Endothelial cell of umbilical vein (primary cell): ENCODE data around the gene C8G. TPM values are rescaled to one million over a fixed set of nuclear protein-coding genes. Genes with fewer than 3 reads are reported as not detected.

ENCODE experiments used
- BruUV-seq: library from RNA; stranded (reverse); fragments of 400-500 nt; replicated peaks from 2 replicates; lab custom pipeline; 2021; lab: Mats Ljungman, UMichigan
- CTCF ChIA-PET: fragments of 300-600, 350-600 bp; sonication (Branson Sonifier 250); formaldehyde crosslinking; loops from one replicate; lab custom pipeline; 2021; ENCODE audit warnings: antibody characterized with exemption, inconsistent platforms; lab: Charles Lee
- POLR2A ChIA-PET: fragments of 300-600, 350-600 bp; sonication (Branson Sonifier 250); formaldehyde crosslinking; loops from one replicate; lab custom pipeline; 2021; ENCODE audit warnings: antibody characterized with exemption, inconsistent platforms; lab: Charles Lee
- DNase-seq: peaks from one replicate; pipeline ENCODE4 v3.0.0-alpha.2; 2011; ENCODE audit warnings: low read depth, low spot score
- FAIRE-seq: peaks from 2 replicates; lab custom pipeline; 2011; peaks lifted over from hg19 to GRCh38; lab: Jason Lieb, UNC
- H2AFZ ChIP-seq: 2 replicates; pipeline ENCODE4 v1.6.0; 2012; ENCODE audit warnings: low read depth, low read length, control low read depth, inconsistent platforms
- H3K27ac ChIP-seq: 2 replicates; pipeline ENCODE4 v1.5.1; 2011; ENCODE audit warnings: low read depth, mild to moderate bottlenecking, control low read depth, low read length, moderate library complexity; ENCODE audit not compliant: insufficient read depth
- H3K27me3 ChIP-seq, 2 experiments: 2 replicates each; pipeline versions ENCODE4 v1.6.0 to v1.6.1; 2011; ENCODE audit warnings: low read length in 2 of 2, mixed read lengths in 1 of 2; ENCODE audit not compliant: control insufficient read depth in 2 of 2, insufficient read depth in 2 of 2
- H3K36me3 ChIP-seq, 2 experiments: 2 replicates in 1 of 2; 3 replicates in 1 of 2; pipeline ENCODE4 v1.5.1; 2011; ENCODE audit warnings: low read length in 2 of 2, mild to moderate bottlenecking in 1 of 2, moderate library complexity in 1 of 2; ENCODE audit not compliant: control insufficient read depth in 2 of 2, insufficient read depth in 2 of 2; ENCODE audit errors: extremely low read depth in 1 of 2
- H3K4me1 ChIP-seq: 3 replicates; pipeline ENCODE4 v1.5.1; 2011; ENCODE audit warnings: mild to moderate bottlenecking, low read length; ENCODE audit not compliant: control insufficient read depth, insufficient read depth; ENCODE audit errors: extremely low read depth
- H3K4me2 ChIP-seq: 2 replicates; pipeline ENCODE4 v1.6.1; 2011; ENCODE audit warnings: low read length, control low read depth, mixed read lengths; ENCODE audit not compliant: insufficient read depth
- H3K4me3 ChIP-seq, 3 experiments: fragments of 200-600 bp in 1 of 3; sonication (generic), shearing (Covaris generic) in 1 of 3; replicated peaks in 1 of 3; 2 replicates each; pipeline ENCODE4 v1.5.1; 2011 to 2016; ENCODE audit warnings: control low read depth in 3 of 3, low read length in 3 of 3, mild to moderate bottlenecking in 2 of 3, inconsistent platforms in 1 of 3, low read depth in 1 of 3, moderate library complexity in 1 of 3; ENCODE audit not compliant: insufficient read depth in 1 of 3
- H3K79me2 ChIP-seq: 2 replicates; pipeline ENCODE4 v1.6.0; 2012; ENCODE audit warnings: low read length, inconsistent platforms; ENCODE audit not compliant: control insufficient read depth, insufficient read depth
- H3K9ac ChIP-seq: replicated peaks from 2 replicates; pipeline ENCODE3; 2011; ENCODE audit warnings: low read length, control low read depth; ENCODE audit not compliant: insufficient read depth; ENCODE audit errors: extremely low read depth
- H3K9me1 ChIP-seq: replicated peaks from 3 replicates; pipeline ENCODE4 v1.6.0; 2011; ENCODE audit warnings: mild to moderate bottlenecking, low read length; ENCODE audit not compliant: control insufficient read depth, insufficient read depth; ENCODE audit errors: extremely low read depth
- H3K9me3 ChIP-seq: replicated peaks from 2 replicates; pipeline ENCODE4 v1.5.1; 2012; ENCODE audit warnings: low read length, inconsistent platforms; ENCODE audit not compliant: control insufficient read depth, insufficient read depth
- H4K20me1 ChIP-seq: replicated peaks from 2 replicates; pipeline ENCODE3; 2011; ENCODE audit warnings: mild to moderate bottlenecking, low read length; ENCODE audit not compliant: control insufficient read depth, insufficient read depth; ENCODE audit errors: extremely low read depth
- EZH2 ChIP-seq: IDR thresholded peaks from 2 replicates; pipeline ENCODE4 v1.6.1; 2012; ENCODE audit warnings: borderline replicate concordance, low read depth, mild to moderate bottlenecking, moderate library complexity, low read length, inconsistent platforms; ENCODE audit not compliant: severe bottlenecking
- FOS ChIP-seq: IDR thresholded peaks from 2 replicates; pipeline ENCODE4 v1.6.1; 2011; ENCODE audit warnings: mild to moderate bottlenecking, low read length, moderate library complexity, borderline replicate concordance; ENCODE audit not compliant: insufficient read depth
- GATA2 ChIP-seq: IDR thresholded peaks from 2 replicates; pipeline ENCODE4 v1.7.0; 2011; ENCODE audit warnings: low read depth, mild to moderate bottlenecking, moderate library complexity, mixed read lengths, low read length; ENCODE audit not compliant: insufficient read length, insufficient read depth
- JUN ChIP-seq: IDR thresholded peaks from 2 replicates; pipeline ENCODE4 v1.6.1; 2011; ENCODE audit warnings: borderline replicate concordance, low read depth; ENCODE audit not compliant: insufficient read length, insufficient read depth
- MYC ChIP-seq: IDR thresholded peaks from one replicate; pipeline ENCODE4 v1.6.1; 2011; ENCODE audit warnings: mild to moderate bottlenecking, low read depth, low read length
- POLR2A ChIP-seq: IDR thresholded peaks from 2 replicates; pipeline ENCODE4 v1.6.1; 2012; ENCODE audit warnings: low read depth, mild to moderate bottlenecking, control low read depth, low read length
- POLR2AphosphoS5 ChIP-seq: IDR thresholded peaks from 2 replicates; pipeline ENCODE4 v1.6.1; 2012; ENCODE audit warnings: low read depth, mild to moderate bottlenecking, control low read depth, low read length, moderate library complexity; ENCODE audit not compliant: insufficient read depth
- dilution Hi-C: fragments of 300-500 bp; cut with MboI; formaldehyde crosslinking; loops from one replicate; pipeline ENCODE4 v1.15.0; 2019; ENCODE audit warnings: low sequenced_read_pairs; ENCODE audit not compliant: extremely low pct_ligation_motif_present
- intact Hi-C: fragments of 100-400 bp; cut with micrococcal nuclease; formaldehyde crosslinking; loops from one replicate; pipeline ENCODE4 v1.10.0; 2022
- polyA plus RNA-seq, 4 experiments: library from polyadenylated mRNA; depleted of rRNA in 3 of 4; stranded (reverse) in 3 of 4; unstranded in 1 of 4; fragments of >200 nt; gene quantifications; 2 replicates each; pipeline versions ENCODE4 v1.2.1 to v1.2.3, GENCODE V29; 2011 to 2012; ENCODE audit warnings: missing spikeins in 1 of 4
- total RNA-seq: library from RNA; stranded (reverse); gene quantifications from 2 replicates; pipeline ENCODE4 v1.2.3, GENCODE V29; 2021
- TF ChIP-seq, protein P1 (sequence below): IDR thresholded peaks from 2 replicates; pipeline ENCODE4 v1.6.1; 2011; ENCODE audit not compliant: insufficient read depth, insufficient read length
- TF ChIP-seq, protein P2 (sequence below), 2 donors: IDR thresholded peaks; 1 replicate in 1 of 2; 2 replicates in 1 of 2; pipeline ENCODE4 v1.5.1; 2011; ENCODE audit warnings: low read length in 2 of 2, mild to moderate bottlenecking in 2 of 2, moderate library complexity in 2 of 2, control low read depth in 1 of 2, inconsistent platforms in 1 of 2, low read depth in 1 of 2; ENCODE audit not compliant: insufficient read depth in 1 of 2; ENCODE audit errors: extremely low read depth in 1 of 2

C8G gene
- total and polyA plus RNA-seq, 2 donors (not counting 3 experiments of a cell fraction or from before 2014, with no cell fraction given), result 0.47 to 1.9 TPM

DNA sequence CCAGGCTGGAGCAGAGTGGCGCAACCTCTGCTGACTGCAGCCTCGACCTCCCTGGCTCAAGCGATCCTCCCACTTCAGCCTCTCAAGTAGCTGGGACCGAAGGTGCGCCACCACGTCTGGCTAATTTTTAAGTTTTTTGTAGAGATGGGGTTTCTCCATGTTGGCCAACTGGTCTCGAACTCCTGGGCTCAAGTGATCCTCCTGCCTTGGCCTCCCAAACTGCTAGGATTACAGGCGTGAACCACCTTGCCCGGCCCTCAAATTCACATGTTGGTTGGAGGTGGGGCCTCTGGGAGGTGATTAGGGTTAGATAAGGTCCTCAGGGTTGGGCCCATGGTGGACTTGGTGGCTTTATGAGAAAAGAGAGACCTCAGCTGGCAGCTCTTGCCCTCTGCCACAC is 17.1 kb downstream of the C8G start:
- H3K9me1 ChIP-seq, result no peaks in the 10 kb centered on the region
- H3K4me2 ChIP-seq, result no peak overlapping the region
- CTCF ChIA-PET, result interaction anchor here (1.3 kb wide), 1 partner anchor 14 kb away, joined by 4 read pairs; no protein-coding TSS in a partner anchor
- DNase-seq (no peak), FAIRE-seq (no peak)
- H3K36me3 ChIP-seq, result no peaks in the 10 kb centered on the region
- no peaks in the 10 kb centered on the region for H3K4me1 ChIP-seq
- H2AFZ ChIP-seq, result no peak overlapping the region
- no peaks in the 10 kb centered on the region for H3K79me2 ChIP-seq
- intact Hi-C loops, result no loop called here
- no peaks in the 10 kb centered on the region for H3K9me3 ChIP-seq
- no peak overlapping the region for H3K27ac ChIP-seq
- H4K20me1 ChIP-seq, result no peaks in the 10 kb centered on the region
- BruUV-seq, result no TSS peak
- no peak overlapping the region for H3K9ac ChIP-seq
- POLR2A ChIA-PET, result no interaction called here
- no peaks in the 10 kb centered on the region for H3K27me3 ChIP-seq
- no peak overlapping the region for H3K4me3 ChIP-seq
- TF ChIP-seq, protein P1, sequence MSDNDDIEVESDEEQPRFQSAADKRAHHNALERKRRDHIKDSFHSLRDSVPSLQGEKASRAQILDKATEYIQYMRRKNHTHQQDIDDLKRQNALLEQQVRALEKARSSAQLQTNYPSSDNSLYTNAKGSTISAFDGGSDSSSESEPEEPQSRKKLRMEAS, result no peak
- no peak for TF ChIP-seq POLR2AphosphoS5
- TF ChIP-seq GATA2, result no peak
- TF ChIP-seq, protein P2, sequence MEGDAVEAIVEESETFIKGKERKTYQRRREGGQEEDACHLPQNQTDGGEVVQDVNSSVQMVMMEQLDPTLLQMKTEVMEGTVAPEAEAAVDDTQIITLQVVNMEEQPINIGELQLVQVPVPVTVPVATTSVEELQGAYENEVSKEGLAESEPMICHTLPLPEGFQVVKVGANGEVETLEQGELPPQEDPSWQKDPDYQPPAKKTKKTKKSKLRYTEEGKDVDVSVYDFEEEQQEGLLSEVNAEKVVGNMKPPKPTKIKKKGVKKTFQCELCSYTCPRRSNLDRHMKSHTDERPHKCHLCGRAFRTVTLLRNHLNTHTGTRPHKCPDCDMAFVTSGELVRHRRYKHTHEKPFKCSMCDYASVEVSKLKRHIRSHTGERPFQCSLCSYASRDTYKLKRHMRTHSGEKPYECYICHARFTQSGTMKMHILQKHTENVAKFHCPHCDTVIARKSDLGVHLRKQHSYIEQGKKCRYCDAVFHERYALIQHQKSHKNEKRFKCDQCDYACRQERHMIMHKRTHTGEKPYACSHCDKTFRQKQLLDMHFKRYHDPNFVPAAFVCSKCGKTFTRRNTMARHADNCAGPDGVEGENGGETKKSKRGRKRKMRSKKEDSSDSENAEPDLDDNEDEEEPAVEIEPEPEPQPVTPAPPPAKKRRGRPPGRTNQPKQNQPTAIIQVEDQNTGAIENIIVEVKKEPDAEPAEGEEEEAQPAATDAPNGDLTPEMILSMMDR (IDR thresholded peaks at IDR 0.05; ENCODE audit: extremely low read depth in 1 of 2, insufficient read depth in 1 of 2, low read depth in 1 of 2, low read length in 2 of 2), result no peak
- dilution Hi-C loops, result no loop called here

DNA sequence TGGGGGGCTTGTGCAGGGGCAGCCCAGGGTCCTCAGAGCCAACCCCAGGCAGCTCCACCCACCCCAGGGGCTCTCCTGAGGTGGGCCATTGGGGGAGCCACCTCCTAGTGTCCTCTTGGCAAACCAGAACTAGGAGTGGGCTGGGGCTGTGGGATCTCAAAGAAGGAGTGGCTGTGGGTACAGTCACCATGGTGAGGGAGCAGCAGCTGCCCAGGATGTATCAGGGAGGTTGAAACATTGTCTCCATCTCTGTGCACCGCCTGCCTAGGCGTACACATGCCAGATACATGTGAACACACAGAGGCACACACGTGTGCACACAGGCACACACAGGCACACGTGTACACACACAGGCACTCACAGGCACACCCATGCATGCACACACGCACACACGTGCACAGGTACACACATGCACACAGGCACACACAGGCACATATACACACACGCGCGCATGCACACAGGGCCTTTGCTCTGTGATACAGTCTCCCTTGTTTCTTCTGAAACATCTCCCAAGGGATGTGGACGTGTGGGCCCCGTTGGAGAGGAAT is 17.7 kb downstream of the C8G start:
- Histone ChIP-seq H3K9me1 (no peaks in the 10 kb centered on the region), H3K9me3 (no peaks in the 10 kb centered on the region), H3K4me3 (no peak overlapping the region), H3K27me3 (no peaks in the 10 kb centered on the region), H2AFZ (no peak overlapping the region), H3K4me2 (no peak overlapping the region), H3K27ac (no peak overlapping the region), H3K4me1 (no peaks in the 10 kb centered on the region), H3K79me2 (no peaks in the 10 kb centered on the region), H3K36me3 (no peaks in the 10 kb centered on the region), H3K9ac (no peak overlapping the region), H4K20me1 (no peaks in the 10 kb centered on the region)
- CTCF ChIA-PET, result interaction anchor here (1.3 kb wide), 1 partner anchor 15 kb away, joined by 4 read pairs; no protein-coding TSS in a partner anchor
- intact Hi-C loops (no loop called here), dilution Hi-C loops (no loop called here)
- no peak for FAIRE-seq
- DNase-seq, result no peak
- POLR2A ChIA-PET, result no interaction called here
- no TSS peak for BruUV-seq
- TF ChIP-seq MYC (no peak), EZH2 (no peak), POLR2A (no peak), JUN (no peak), GATA2 (no peak), FOS (no peak), POLR2AphosphoS5 (no peak)
- TF ChIP-seq, protein P1, result no peak
- TF ChIP-seq, protein P2 (IDR thresholded peaks at IDR 0.05; ENCODE audit: extremely low read depth in 1 of 2, insufficient read depth in 1 of 2, low read depth in 1 of 2, low read length in 2 of 2), result no peak
